CD14-positive monocyte (primary cell): Measurements from ENCODE around the gene UCP2. TPM values are rescaled to one million over a fixed set of nuclear protein-coding genes. Genes with fewer than 3 reads are reported as not detected.
"Not testable (repeated sequence)": the region's sequence is repeated elsewhere in the genome, so short reads cannot be mapped to it uniquely, and the experiment has no call there.

Source experiments
- DNase-seq, 3 donors: peaks; one replicate each; pipeline ENCODE4 v3.0.0-alpha.2; 2011 to 2022
- H2AFZ ChIP-seq: 2 replicates; pipeline ENCODE4 v1.6.0; 2012; ENCODE audit warnings: mild to moderate bottlenecking, low read depth, low read length, inconsistent platforms; ENCODE audit not compliant: insufficient read depth, poor library complexity, severe bottlenecking
- H3K27ac ChIP-seq, 2 donors: 1 replicate in 1 of 2; 2 replicates in 1 of 2; pipeline ENCODE4 v1.5.1; 2012 to 2013; ENCODE audit warnings: low read length in 2 of 2, control low read depth in 1 of 2, inconsistent platforms in 1 of 2, low read depth in 1 of 2, mild to moderate bottlenecking in 1 of 2
- H3K27me3 ChIP-seq, 2 donors: one replicate each; pipeline versions ENCODE4 v1.6.0 to v1.6.1; 2011 to 2013; ENCODE audit warnings: low read length in 2 of 2; ENCODE audit not compliant: control insufficient read depth in 2 of 2, insufficient read depth in 2 of 2
- H3K36me3 ChIP-seq, 2 donors: replicated peaks in 1 of 2; 1 replicate in 1 of 2; 2 replicates in 1 of 2; pipeline versions ENCODE4 v1.5.1 to v1.6.1; 2012 to 2013; ENCODE audit warnings: low read length in 2 of 2, control low read depth in 1 of 2, inconsistent platforms in 1 of 2, mild to moderate bottlenecking in 1 of 2; ENCODE audit not compliant: insufficient read depth in 2 of 2, control insufficient read depth in 1 of 2
- H3K4me1 ChIP-seq, 2 donors: 1 replicate in 1 of 2; 2 replicates in 1 of 2; pipeline versions ENCODE4 v1.5.1 to v1.6.1; 2012 to 2013; ENCODE audit warnings: low read length in 2 of 2, control low read depth in 1 of 2, inconsistent platforms in 1 of 2, mild to moderate bottlenecking in 1 of 2, moderate library complexity in 1 of 2; ENCODE audit not compliant: insufficient read depth in 2 of 2, control insufficient read depth in 1 of 2
- H3K4me2 ChIP-seq: replicated peaks from 2 replicates; pipeline ENCODE3; 2012; ENCODE audit warnings: low read length, moderate library complexity, mild to moderate bottlenecking; ENCODE audit not compliant: poor library complexity, severe bottlenecking; ENCODE audit errors: extremely low read depth
- H3K4me3 ChIP-seq, 3 experiments: fragments of 200-600 bp in 1 of 3; sonication (generic) in 1 of 3; replicated peaks in 1 of 3; 1 replicate in 2 of 3; 2 replicates in 1 of 3; pipeline ENCODE4 v1.5.1; 2011 to 2013; ENCODE audit warnings: low read length in 3 of 3, mild to moderate bottlenecking in 3 of 3, control low read depth in 2 of 3, low read depth in 2 of 3, inconsistent platforms in 1 of 3, moderate library complexity in 1 of 3
- H3K79me2 ChIP-seq: 2 replicates; pipeline ENCODE4 v1.6.0; 2012; ENCODE audit warnings: mild to moderate bottlenecking, control low read depth, inconsistent platforms, low read length, moderate library complexity; ENCODE audit not compliant: insufficient read depth
- H3K9ac ChIP-seq: 2 replicates; pipeline ENCODE4 v1.6.0; 2017; ENCODE audit warnings: low read length, mild to moderate bottlenecking; ENCODE audit not compliant: insufficient read depth, poor library complexity, severe bottlenecking
- H3K9me3 ChIP-seq, 2 donors: replicated peaks in 1 of 2; 1 replicate in 1 of 2; 2 replicates in 1 of 2; pipeline versions ENCODE4 v1.5.1 to v1.6.1; 2012 to 2013; ENCODE audit warnings: low read length in 2 of 2, control low read depth in 1 of 2; ENCODE audit not compliant: control insufficient read depth in 1 of 2, insufficient read depth in 1 of 2
- H4K20me1 ChIP-seq: 2 replicates; pipeline ENCODE4 v1.6.0; 2012; ENCODE audit warnings: mild to moderate bottlenecking, low read length, control low read depth, moderate library complexity; ENCODE audit not compliant: insufficient read depth
- H3K27ac Mint-ChIP-seq, 7 donors: one replicate each; pipeline ENCODE4 v1.8.0; 2020; ENCODE audit warnings: mild to moderate bottlenecking in 7 of 7, mixed read lengths in 7 of 7, moderate library complexity in 6 of 7, inconsistent platforms in 2 of 7
- H3K27me3 Mint-ChIP-seq, 3 donors: one replicate each; pipeline ENCODE4 v1.8.0; 2021 to 2022; ENCODE audit warnings: low read depth in 3 of 3, mild to moderate bottlenecking in 3 of 3, mixed read lengths in 3 of 3, moderate library complexity in 3 of 3, inconsistent platforms in 1 of 3
- H3K36me3 Mint-ChIP-seq, 2 donors: one replicate each; pipeline ENCODE4 v1.8.0; 2020; ENCODE audit warnings: mixed read lengths in 2 of 2, inconsistent platforms in 1 of 2, mild to moderate bottlenecking in 1 of 2
- H3K4me1 Mint-ChIP-seq: one replicate; pipeline ENCODE4 v1.8.0; 2020; ENCODE audit warnings: mild to moderate bottlenecking, mixed read lengths
- H3K4me3 Mint-ChIP-seq, 2 donors: one replicate each; pipeline ENCODE4 v1.8.0; 2020; ENCODE audit warnings: mild to moderate bottlenecking in 2 of 2, mixed read lengths in 2 of 2, moderate library complexity in 1 of 2
- H3K9me3 Mint-ChIP-seq, 7 donors: one replicate each; pipeline ENCODE4 v1.8.0; 2020 to 2022; ENCODE audit warnings: mixed read lengths in 7 of 7, mild to moderate bottlenecking in 6 of 7, moderate library complexity in 6 of 7, inconsistent platforms in 2 of 7
- WGBS: methylation state at CpG from one replicate; pipeline ENCODE4 v1.1.5; 2013; ENCODE audit warnings: missing lambda C conversion rate; ENCODE audit not compliant: insufficient coverage; 5-methylcytosine and 5-hydroxymethylcytosine counted together
- intact Hi-C, 2 donors: fragments of 100-400 bp; cut with micrococcal nuclease; formaldehyde crosslinking; loops; one replicate each; pipeline versions ENCODE4 v1.15.0 to v1.15.1; 2023
- polyA plus RNA-seq, 3 donors: library from polyadenylated mRNA; depleted of rRNA in 1 of 3; unstranded in 2 of 3; stranded (reverse) in 1 of 3; fragments of 300-500 nt in 2 of 3; fragments of >200 nt in 1 of 3; fragmentation: Illumina TruSeq in 2 of 3; gene quantifications; 1 replicate in 2 of 3; 2 replicates in 1 of 3; pipeline ENCODE4 v1.2.3, GENCODE V29; 2012 to 2021
- TF ChIP-seq, protein P1 (sequence below): fragments of 200-600 bp; IDR thresholded peaks from one replicate; pipeline ENCODE4 v1.8.0; 2022; ENCODE audit warnings: antibody characterized with exemption, mild to moderate bottlenecking

The UCP2 gene
- polyA plus RNA-seq, 3 donors: 496 to 665 (median 649) TPM

DNA sequence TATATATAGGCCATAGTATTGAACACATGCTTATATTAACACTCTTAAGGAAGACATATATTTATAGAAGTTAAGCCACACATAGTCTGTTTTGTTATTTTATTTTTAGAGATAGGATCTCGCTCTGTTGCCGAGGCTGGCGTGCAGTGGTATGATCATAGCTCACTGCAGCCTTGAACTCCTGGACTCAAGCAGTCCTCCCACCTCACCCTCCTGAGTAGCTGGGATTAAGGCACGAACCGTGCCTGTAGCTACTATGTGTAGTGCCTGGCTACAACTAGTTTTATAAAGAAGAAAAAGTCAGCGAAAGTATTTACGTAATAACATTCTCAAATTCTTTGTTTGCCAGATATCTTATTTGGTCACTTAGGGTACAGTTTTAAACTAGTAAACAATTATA lies 5.6 kb upstream of the UCP2 start:
- Histone ChIP-seq H2AFZ (no peak overlapping the region), H3K36me3 (no peaks in the 10 kb centered on the region), H3K27ac (no peak overlapping the region), H3K27me3 (no peaks in the 10 kb centered on the region), H4K20me1 (no peaks in the 10 kb centered on the region), H3K4me1 (peaks cover 15 to 18% of the 10 kb centered on the region in 2 donors), H3K9me3 (no peaks in the 10 kb centered on the region), H3K4me3 (no peak overlapping the region), H3K9ac (no peak overlapping the region), H3K4me2 (no peak overlapping the region), H3K79me2 (no peaks in the 10 kb centered on the region)
- Mint-ChIP-seq H3K4me1 (peaks cover 13% of the 10 kb centered on the region), H3K9me3 (peaks cover 0 to 2% (median 0%) of the 10 kb centered on the region in 7 donors), H3K4me3 (no peak overlapping the region), H3K27me3 (no peaks in the 10 kb centered on the region), H3K36me3 (no peaks in the 10 kb centered on the region), H3K27ac (no peak overlapping the region)
- DNase-seq: no peak
- intact Hi-C loops: no loop called here
- TF ChIP-seq, protein P1, sequence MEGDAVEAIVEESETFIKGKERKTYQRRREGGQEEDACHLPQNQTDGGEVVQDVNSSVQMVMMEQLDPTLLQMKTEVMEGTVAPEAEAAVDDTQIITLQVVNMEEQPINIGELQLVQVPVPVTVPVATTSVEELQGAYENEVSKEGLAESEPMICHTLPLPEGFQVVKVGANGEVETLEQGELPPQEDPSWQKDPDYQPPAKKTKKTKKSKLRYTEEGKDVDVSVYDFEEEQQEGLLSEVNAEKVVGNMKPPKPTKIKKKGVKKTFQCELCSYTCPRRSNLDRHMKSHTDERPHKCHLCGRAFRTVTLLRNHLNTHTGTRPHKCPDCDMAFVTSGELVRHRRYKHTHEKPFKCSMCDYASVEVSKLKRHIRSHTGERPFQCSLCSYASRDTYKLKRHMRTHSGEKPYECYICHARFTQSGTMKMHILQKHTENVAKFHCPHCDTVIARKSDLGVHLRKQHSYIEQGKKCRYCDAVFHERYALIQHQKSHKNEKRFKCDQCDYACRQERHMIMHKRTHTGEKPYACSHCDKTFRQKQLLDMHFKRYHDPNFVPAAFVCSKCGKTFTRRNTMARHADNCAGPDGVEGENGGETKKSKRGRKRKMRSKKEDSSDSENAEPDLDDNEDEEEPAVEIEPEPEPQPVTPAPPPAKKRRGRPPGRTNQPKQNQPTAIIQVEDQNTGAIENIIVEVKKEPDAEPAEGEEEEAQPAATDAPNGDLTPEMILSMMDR: no peak
- no CpG with 5 or more reads among the region's 7 CpGs for WGBS

DNA sequence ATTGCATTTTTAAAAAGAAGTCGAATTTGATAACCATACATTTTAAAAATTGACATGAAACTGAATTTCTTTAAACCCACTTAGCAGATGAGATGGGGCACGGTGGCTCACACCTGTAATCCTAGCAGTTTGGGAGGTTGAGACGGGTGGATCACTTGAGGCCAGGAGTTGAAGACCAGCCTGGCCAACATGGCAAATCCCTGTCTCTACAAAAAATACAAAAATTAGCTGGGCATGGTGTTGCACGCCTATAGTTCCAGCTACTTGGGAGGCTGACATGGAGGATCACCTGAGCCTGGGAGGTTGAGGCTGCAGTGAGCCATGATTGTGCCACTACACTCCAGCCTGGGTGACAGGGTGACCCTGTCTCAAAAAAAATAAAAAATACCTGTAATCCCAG lies 3.0 kb upstream of the UCP2 start:
- H3K9me3 Mint-ChIP-seq, H3K4me3 ChIP-seq, DNase-seq, H3K27me3 ChIP-seq, H3K9me3 ChIP-seq, H3K9ac ChIP-seq, intact Hi-C loops, H2AFZ ChIP-seq, H3K27ac ChIP-seq, H3K27me3 Mint-ChIP-seq, H3K27ac Mint-ChIP-seq, H3K4me3 Mint-ChIP-seq, H3K4me2 ChIP-seq, H3K36me3 ChIP-seq: not testable (repeated sequence)
- Mint-ChIP-seq H3K4me1 (peaks cover 29% of the 10 kb centered on the region), H3K36me3 (peaks cover 8 to 18% of the 10 kb centered on the region in 2 donors)
- WGBS: no CpG with 5 or more reads among the region's 4 CpGs
- H3K4me1 ChIP-seq: peaks cover 26 to 37% of the 10 kb centered on the region in 2 donors
- peaks cover 20% of the 10 kb centered on the region for H3K79me2 ChIP-seq
- peaks cover 19% of the 10 kb centered on the region for H4K20me1 ChIP-seq
